Gastroesophageal sphincter (tissue), 4 donors: ENCODE results near the gene SLC26A8. TPM values are rescaled to one million over a fixed set of nuclear protein-coding genes. Genes with fewer than 3 reads are reported as not detected.

ENCODE experiments used
- ATAC-seq: fragments of 150-250 bp; one replicate; pipeline ENCODE4 v1.9.1; 2016; ENCODE audit warnings: mild to moderate bottlenecking, moderate library complexity
- H3K27ac ChIP-seq, 4 donors: fragments of 200-600 bp; sonication (generic) in 3 of 4; 1 replicate in 3 of 4; 2 replicates in 1 of 4; pipeline ENCODE4 v1.5.1; 2016 to 2019
- H3K27me3 ChIP-seq: fragments of 200-600 bp; sonication (generic); one replicate; pipeline ENCODE4 v1.5.1; 2019
- H3K36me3 ChIP-seq, 2 donors: fragments of 200-600 bp; sonication (generic); one replicate each; pipeline ENCODE4 v1.5.1; 2019; ENCODE audit warnings: control low read depth in 1 of 2
- H3K4me1 ChIP-seq, 3 donors: fragments of 200-600 bp; sonication (generic); 1 replicate in 2 of 3; 2 replicates in 1 of 3; pipeline ENCODE4 v1.5.1; 2016 to 2019; ENCODE audit warnings: control low read depth in 2 of 3
- H3K4me3 ChIP-seq, 2 donors: fragments of 200-600 bp; sonication (generic); one replicate each; pipeline ENCODE4 v1.5.1; 2019; ENCODE audit warnings: mild to moderate bottlenecking in 1 of 2, moderate library complexity in 1 of 2
- H3K9me3 ChIP-seq, 3 donors: fragments of 200-600 bp; sonication (generic); one replicate each; pipeline ENCODE4 v1.5.1; 2017 to 2019; ENCODE audit warnings: control low read depth in 2 of 3
- CTCF ChIP-seq, 4 experiments: fragments of 200-600 bp in 2 of 4; fragments of 450-650 bp in 2 of 4; sonication (generic) in 1 of 4; IDR thresholded peaks; one replicate each; pipeline ENCODE4 v1.5.1; 2017 to 2019; ENCODE audit warnings: antibody characterized with exemption in 4 of 4, mild to moderate bottlenecking in 2 of 4, moderate library complexity in 2 of 4
- EP300 ChIP-seq: sonication (generic); formaldehyde crosslinking; IDR thresholded peaks from one replicate; pipeline ENCODE4 v1.6.1; 2017; ENCODE audit warnings: antibody characterized with exemption, mild to moderate bottlenecking
- POLR2A ChIP-seq, 2 donors: fragments of 450-650 bp; IDR thresholded peaks; one replicate each; pipeline ENCODE4 v1.6.1; 2017; ENCODE audit warnings: antibody characterized with exemption in 2 of 2, mild to moderate bottlenecking in 2 of 2, moderate library complexity in 1 of 2
- POLR2AphosphoS5 ChIP-seq: sonication (generic); formaldehyde crosslinking; IDR thresholded peaks from one replicate; pipeline ENCODE4 v1.6.1; 2017; ENCODE audit warnings: antibody characterized with exemption
- WGBS, 2 donors: methylation state at CpG; one replicate each; pipeline ENCODE4 v1.1.5; 2018; ENCODE audit warnings: low coverage in 1 of 2; 5-methylcytosine and 5-hydroxymethylcytosine counted together
- total RNA-seq, 4 donors: library from RNA; depleted of rRNA; stranded (reverse); fragments of >200 nt; gene quantifications; one replicate each; pipeline ENCODE4 v1.1.0, GENCODE V29; 2016

SLC26A8 gene
- total RNA-seq, 4 donors from 2014 or later = not detected

DNA sequence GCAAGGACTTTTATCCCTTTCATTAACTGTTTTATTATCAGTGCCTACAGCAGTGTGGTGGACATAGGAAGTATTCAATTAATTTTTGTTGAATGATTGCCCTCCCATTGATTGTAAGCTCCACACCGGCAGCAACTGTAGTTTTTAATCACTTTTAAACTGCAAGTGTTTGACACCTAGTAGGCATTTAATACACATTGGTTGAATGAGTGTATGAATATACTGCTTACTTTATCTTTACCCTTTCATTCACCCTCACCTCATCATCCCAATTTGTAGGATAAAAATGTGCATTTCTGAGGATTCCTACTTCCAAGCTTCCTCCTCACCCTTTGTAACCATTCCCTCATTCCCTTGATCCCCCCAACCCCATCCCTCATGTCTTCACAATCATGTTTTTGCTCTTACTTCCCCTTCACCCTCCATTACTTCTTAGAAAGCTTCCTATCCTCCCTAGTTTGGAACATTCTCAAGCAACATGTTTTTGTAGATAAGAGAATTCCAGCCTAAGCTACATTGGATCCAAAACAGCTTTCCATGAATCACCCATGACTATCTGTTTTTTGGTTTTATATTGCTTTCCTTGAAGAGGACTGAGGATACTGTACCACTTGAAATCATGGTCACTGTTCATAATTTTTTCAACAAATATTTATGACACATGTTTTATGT, 955 bp upstream of the SLC26A8 start:
- peaks cover 19% of the 10 kb centered on the region for H3K27me3 ChIP-seq
- no peak overlapping the region for H3K27ac ChIP-seq
- H3K36me3 ChIP-seq = no peaks in the 10 kb centered on the region
- no peak for ATAC-seq
- 67 to 75% methylated on average over 1 of the region's 1 CpG for WGBS, 2 donors
- no peaks in the 10 kb centered on the region for H3K9me3 ChIP-seq
- TF ChIP-seq EP300 = no peak
- no peak for TF ChIP-seq POLR2A (IDR thresholded peaks at IDR 0.05)
- TF ChIP-seq POLR2AphosphoS5 = no peak
- TF ChIP-seq CTCF (IDR thresholded peaks at IDR 0.05) = no peak
- no peak overlapping the region for H3K4me3 ChIP-seq
- H3K4me1 ChIP-seq = peaks cover 0 to 20% (median 2%) of the 10 kb centered on the region in 3 donors

- TF ChIP-seq EP300 (no peak), POLR2AphosphoS5 (no peak), POLR2A (IDR thresholded peaks at IDR 0.05) (no peak), CTCF (IDR thresholded peaks at IDR 0.05) (no peak)
- H3K4me3 ChIP-seq = no peak overlapping the region
- 0 to 31% methylated on average over 1 of the region's 1 CpG for WGBS, 2 donors
- peaks cover 24% of the 10 kb centered on the region for H3K27me3 ChIP-seq
- peaks cover 0 to 5% (median 0%) of the 10 kb centered on the region in 3 donors for H3K4me1 ChIP-seq
- H3K36me3 ChIP-seq = no peaks in the 10 kb centered on the region
- no peak overlapping the region for H3K27ac ChIP-seq
- H3K9me3 ChIP-seq = no peaks in the 10 kb centered on the region
- ATAC-seq = no peak
Measured at GRCh38 chr6:36020154-36020553, 4.3 kb downstream of the SLC26A8 start.

DNA sequence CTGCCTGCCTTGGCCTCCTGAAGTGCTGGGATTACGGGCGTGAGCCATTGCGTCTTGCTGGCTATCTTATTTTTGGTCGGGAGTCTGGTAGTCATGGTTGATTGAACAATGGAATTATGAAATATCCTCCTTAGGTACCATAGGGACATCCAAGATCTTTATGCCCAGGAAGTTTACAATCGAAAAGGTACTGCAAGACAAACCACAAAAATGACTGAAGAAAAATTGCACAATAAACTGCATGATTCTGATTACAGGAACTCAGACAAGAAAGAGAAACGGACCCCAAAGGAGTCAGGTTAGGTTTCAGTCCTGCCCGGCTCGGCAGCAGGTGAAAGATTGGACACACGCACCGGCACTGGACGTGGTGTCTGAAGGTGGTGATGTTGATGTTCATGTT, 5.3 kb downstream of the SLC26A8 start:
- H3K27ac ChIP-seq = no peak overlapping the region
- no peaks in the 10 kb centered on the region for H3K36me3 ChIP-seq
- WGBS, 2 donors = 83 to 92% methylated on average over 4 to 9 of the region's 11 CpGs
- H3K27me3 ChIP-seq = peaks cover 20% of the 10 kb centered on the region
- no peaks in the 10 kb centered on the region for H3K9me3 ChIP-seq
- peaks cover 0 to under 1% (median 0%) of the 10 kb centered on the region in 3 donors for H3K4me1 ChIP-seq
- no peak for TF ChIP-seq POLR2A (IDR thresholded peaks at IDR 0.05)
- no peak for TF ChIP-seq POLR2AphosphoS5
- TF ChIP-seq CTCF (IDR thresholded peaks at IDR 0.05) = no peak
- TF ChIP-seq EP300 = no peak
- no peak for ATAC-seq
- H3K4me3 ChIP-seq = no peak overlapping the region

GRCh38 chr6:36018339-36018738, 6.1 kb downstream of the SLC26A8 start:
- H3K9me3 ChIP-seq = no peaks in the 10 kb centered on the region
- H3K27me3 ChIP-seq = peaks cover 12% of the 10 kb centered on the region
- H3K27ac ChIP-seq = no peak overlapping the region
- H3K4me1 ChIP-seq = no peaks in the 10 kb centered on the region
- TF ChIP-seq CTCF (IDR thresholded peaks at IDR 0.05) (no peak), EP300 (no peak), POLR2AphosphoS5 (no peak), POLR2A (IDR thresholded peaks at IDR 0.05) (no peak)
- 87 to 92% methylated on average over 2 of the region's 2 CpGs for WGBS, 2 donors
- H3K36me3 ChIP-seq = no peaks in the 10 kb centered on the region
- H3K4me3 ChIP-seq = no peak overlapping the region
- ATAC-seq = no peak

DNA sequence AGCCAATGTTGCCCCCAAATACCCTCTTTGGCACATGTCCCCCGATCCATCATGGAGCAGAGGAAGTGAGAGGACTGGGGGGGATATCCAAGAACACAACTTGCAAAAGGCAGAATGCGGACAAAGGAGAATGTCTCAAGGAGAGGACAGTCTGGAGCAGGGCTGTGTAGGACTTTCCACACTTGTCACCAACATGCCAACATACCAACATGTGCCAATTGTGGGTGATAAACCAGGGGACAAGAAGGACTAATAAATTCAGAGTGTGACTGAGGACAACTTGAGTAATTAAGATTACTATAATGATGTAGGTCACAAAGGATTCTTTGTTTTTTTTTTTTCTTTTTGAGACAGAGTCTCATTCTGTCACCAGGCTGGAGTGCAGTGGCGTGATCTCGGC, 8.8 kb downstream of the SLC26A8 start:
- 86 to 88% methylated on average over 2 to 4 of the region's 4 CpGs for WGBS, 2 donors
- ATAC-seq = no peak
- TF ChIP-seq POLR2AphosphoS5 = no peak
- TF ChIP-seq EP300 = no peak
- no peak for TF ChIP-seq CTCF (IDR thresholded peaks at IDR 0.05)
- TF ChIP-seq POLR2A (IDR thresholded peaks at IDR 0.05) = no peak

More for the DNA sequence above, 8.8 kb downstream of the SLC26A8 start:
- Histone ChIP-seq H3K27ac (no peak overlapping the region), H3K27me3 (peaks cover 8% of the 10 kb centered on the region), H3K4me3 (no peak overlapping the region), H3K36me3 (no peaks in the 10 kb centered on the region), H3K4me1 (no peaks in the 10 kb centered on the region), H3K9me3 (no peaks in the 10 kb centered on the region)
